SU-DHL-6 (cell line): ENCODE measurements around the gene SFPQ.

ENCODE experiments used
- EZH2phosphoT487 ChIP-seq: fragments of 200-600 bp; sonication (generic), shearing (Covaris generic); conservative IDR thresholded peaks from 2 replicates; pipeline ENCODE4 v1.6.1; 2018; ENCODE audit warnings: mild to moderate bottlenecking, antibody characterized with exemption, low read length, moderate library complexity, mixed read lengths
- TF ChIP-seq, protein P1 (sequence below): fragments of 200-600 bp; sonication (generic); IDR thresholded peaks from one replicate; pipeline ENCODE4 v1.5.1; 2017; ENCODE audit warnings: antibody characterized with exemption, mild to moderate bottlenecking, low read length, moderate library complexity; ENCODE audit not compliant: insufficient read depth, poor library complexity, severe bottlenecking

DNA sequence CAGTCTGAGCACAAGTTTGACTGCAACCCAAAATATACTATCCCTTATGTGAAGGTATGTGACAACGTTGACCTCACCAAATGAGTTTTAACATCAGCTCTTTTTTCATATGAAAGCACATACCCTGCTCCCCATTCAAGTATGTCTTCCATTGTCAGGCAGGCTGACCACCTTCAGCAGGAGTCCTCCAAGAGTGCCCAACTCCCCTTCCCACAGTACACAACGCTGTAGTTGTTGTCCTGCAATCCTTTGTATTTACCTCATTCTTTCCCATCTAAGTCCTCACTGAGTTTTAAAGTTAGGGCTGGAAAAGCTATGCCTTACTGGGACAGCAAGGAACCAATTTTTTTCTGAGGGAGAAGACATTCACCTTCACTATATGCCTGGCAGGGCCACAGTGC, 14.7 kb downstream of the SFPQ start:
- TF ChIP-seq, protein P1, sequence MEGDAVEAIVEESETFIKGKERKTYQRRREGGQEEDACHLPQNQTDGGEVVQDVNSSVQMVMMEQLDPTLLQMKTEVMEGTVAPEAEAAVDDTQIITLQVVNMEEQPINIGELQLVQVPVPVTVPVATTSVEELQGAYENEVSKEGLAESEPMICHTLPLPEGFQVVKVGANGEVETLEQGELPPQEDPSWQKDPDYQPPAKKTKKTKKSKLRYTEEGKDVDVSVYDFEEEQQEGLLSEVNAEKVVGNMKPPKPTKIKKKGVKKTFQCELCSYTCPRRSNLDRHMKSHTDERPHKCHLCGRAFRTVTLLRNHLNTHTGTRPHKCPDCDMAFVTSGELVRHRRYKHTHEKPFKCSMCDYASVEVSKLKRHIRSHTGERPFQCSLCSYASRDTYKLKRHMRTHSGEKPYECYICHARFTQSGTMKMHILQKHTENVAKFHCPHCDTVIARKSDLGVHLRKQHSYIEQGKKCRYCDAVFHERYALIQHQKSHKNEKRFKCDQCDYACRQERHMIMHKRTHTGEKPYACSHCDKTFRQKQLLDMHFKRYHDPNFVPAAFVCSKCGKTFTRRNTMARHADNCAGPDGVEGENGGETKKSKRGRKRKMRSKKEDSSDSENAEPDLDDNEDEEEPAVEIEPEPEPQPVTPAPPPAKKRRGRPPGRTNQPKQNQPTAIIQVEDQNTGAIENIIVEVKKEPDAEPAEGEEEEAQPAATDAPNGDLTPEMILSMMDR, result no peak
- no peak for TF ChIP-seq EZH2phosphoT487
